ENCODE data around the gene CDT1. TPM values are rescaled to one million over a fixed set of nuclear protein-coding genes. Genes with fewer than 3 reads are reported as not detected.

The CDT1 gene
- polyA plus RNA-seq, 1 of the 3 experiments (the other 2 are of a cell fraction) = 6.1 TPM

DNA sequence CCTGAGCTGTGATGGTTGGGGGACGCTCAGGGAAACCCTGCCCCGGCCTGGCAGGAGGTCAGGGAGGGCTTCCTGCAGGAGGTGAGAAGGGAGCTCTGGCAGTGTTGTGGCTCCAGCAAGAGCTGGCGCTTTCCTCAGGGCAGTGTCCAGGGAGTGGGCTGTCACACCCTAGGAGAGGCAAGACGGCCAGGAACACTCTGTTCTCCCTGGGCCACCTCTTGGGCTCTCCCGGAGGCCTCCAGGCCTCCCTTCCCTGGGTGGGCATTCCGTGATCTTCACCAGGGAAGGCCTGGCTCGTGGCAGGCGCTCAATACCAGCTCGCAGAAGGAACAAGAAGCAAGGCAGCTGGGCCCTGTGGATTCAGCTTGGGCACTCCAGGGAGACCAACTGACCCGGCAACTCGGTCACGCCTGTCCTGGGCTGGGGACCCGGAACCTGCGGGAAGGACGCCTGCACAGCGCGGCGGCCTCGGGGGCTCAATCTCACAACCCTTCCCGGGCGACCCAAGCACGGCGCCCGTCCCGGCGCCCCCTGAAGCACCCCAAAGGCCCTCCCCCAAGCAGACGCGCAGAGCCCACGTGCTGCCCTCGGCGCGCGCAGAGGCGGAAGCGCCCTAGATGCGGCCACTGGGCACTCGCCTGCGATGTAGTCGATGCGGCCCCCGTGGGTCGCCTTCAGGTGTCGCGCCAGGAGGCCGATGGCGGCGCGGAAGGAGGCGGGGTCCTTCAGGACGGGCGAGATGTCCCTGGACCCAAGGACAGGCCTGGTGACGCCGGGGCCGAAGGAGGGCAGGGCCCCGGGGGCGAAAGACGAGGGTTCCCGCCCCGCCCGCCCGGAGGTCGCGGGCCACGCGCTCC, 7.6 kb downstream of the CDT1 start (continued):
- TF ChIP-seq SIN3A (IDR thresholded peaks at IDR 0.05; ENCODE audit: borderline replicate concordance, low read depth, low read length) = no peak
- TF ChIP-seq JUND (IDR thresholded peaks at IDR 0.05) = no peak
- no peak for TF ChIP-seq FOXM1 (IDR thresholded peaks at IDR 0.05; ENCODE audit: low read depth)
- TF ChIP-seq FOXJ3 (CRISPR knock-in tag; IDR thresholded peaks at IDR 0.05) = no peak
- TF ChIP-seq TEAD4 (IDR thresholded peaks at IDR 0.05; ENCODE audit: borderline replicate concordance, insufficient read depth) = no peak
- TF ChIP-seq, protein P1, sequence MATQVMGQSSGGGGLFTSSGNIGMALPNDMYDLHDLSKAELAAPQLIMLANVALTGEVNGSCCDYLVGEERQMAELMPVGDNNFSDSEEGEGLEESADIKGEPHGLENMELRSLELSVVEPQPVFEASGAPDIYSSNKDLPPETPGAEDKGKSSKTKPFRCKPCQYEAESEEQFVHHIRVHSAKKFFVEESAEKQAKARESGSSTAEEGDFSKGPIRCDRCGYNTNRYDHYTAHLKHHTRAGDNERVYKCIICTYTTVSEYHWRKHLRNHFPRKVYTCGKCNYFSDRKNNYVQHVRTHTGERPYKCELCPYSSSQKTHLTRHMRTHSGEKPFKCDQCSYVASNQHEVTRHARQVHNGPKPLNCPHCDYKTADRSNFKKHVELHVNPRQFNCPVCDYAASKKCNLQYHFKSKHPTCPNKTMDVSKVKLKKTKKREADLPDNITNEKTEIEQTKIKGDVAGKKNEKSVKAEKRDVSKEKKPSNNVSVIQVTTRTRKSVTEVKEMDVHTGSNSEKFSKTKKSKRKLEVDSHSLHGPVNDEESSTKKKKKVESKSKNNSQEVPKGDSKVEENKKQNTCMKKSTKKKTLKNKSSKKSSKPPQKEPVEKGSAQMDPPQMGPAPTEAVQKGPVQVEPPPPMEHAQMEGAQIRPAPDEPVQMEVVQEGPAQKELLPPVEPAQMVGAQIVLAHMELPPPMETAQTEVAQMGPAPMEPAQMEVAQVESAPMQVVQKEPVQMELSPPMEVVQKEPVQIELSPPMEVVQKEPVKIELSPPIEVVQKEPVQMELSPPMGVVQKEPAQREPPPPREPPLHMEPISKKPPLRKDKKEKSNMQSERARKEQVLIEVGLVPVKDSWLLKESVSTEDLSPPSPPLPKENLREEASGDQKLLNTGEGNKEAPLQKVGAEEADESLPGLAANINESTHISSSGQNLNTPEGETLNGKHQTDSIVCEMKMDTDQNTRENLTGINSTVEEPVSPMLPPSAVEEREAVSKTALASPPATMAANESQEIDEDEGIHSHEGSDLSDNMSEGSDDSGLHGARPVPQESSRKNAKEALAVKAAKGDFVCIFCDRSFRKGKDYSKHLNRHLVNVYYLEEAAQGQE (IDR thresholded peaks at IDR 0.05; ENCODE audit: low read depth, low read length) = no peak
- no peak for TF ChIP-seq RFX5 (IDR thresholded peaks at IDR 0.05; ENCODE audit: low read length)
- TF ChIP-seq, protein P2, sequence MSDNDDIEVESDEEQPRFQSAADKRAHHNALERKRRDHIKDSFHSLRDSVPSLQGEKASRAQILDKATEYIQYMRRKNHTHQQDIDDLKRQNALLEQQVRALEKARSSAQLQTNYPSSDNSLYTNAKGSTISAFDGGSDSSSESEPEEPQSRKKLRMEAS (IDR thresholded peaks at IDR 0.05; ENCODE audit: low read depth) = peak; percentile 94

DNA sequence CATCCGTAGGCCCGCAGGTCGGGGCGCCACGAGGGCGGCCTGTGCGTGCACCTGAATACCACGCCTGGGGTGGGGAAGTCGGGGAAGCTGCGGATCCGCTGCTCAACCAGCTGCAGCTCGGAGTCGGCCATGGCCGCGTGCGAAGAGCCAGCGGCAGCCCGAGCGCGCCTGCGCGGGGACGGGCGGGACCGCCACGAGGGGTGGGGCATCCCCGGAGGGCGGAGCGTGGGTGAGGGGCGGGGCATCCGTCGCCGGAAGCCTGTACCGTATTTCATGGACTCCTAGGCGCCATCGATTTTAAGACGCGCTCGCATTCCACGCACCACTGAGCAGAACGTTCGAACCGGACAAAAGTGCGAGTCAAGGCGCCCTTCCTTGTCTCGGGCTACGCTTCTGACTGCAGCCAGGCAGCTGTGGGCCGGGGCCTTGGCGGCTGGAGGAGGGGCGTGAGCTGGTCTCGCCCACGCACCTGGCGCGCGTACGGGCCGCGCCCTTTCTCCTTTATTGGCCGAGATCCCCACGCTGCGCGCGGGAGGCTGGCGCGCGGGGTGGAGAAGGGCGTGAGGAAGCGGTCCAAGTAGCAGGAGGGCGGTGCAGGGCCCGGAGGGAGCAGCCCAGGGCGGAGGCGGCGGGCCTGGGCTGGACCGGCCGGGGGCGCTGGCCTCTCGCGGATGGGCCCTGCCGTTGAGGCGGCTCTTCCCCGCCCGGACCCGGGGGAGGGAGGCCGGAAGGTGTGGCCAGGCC, 8.4 kb downstream of the CDT1 start, which contains the start of gene APRT:
Gene APRT, minus strand, starts transcription at position 160 of the 744 bp plus-strand sequence. Its CDS starts 29 bp downstream, at position 131.
- peaks cover 14% of the 10 kb centered on the region for H3K79me2 ChIP-seq (ENCODE audit: insufficient read depth)
- no peaks in the 10 kb centered on the region for H3K27me3 ChIP-seq (ENCODE audit: insufficient read depth)
- CTCF ChIA-PET = interaction anchor here (0.6 to 9.1 kb wide), 15 partner anchors 10 to 406 kb away, joined by 3 to 82 read pairs (median 3); partner anchors contain the start of genes CDH15, GALNS, TRAPPC2L and ZNF778
- peak within 1 kb of the TSS; percentile 78 for H3K9ac ChIP-seq
- POLR2A ChIA-PET = interaction anchor here (0.9 to 1.4 kb wide), 2 partner anchors 46 to 359 kb away, joined by 3 to 7 read pairs; partner anchors contain the start of gene TRAPPC2L
- H3K4me1 ChIP-seq (ENCODE audit: control insufficient read depth in 1 of 2, insufficient read depth in 2 of 2, low read depth in 1 of 2, low read length in 1 of 2) = peaks cover 10 to 29% of the 10 kb centered on the region in 2 experiments; a peak in 2 of 4 replicates
- H3K9me3 ChIP-seq = no peaks in the 10 kb centered on the region
- peak within 1 kb of the TSS; percentile 98 for H3K4me2 ChIP-seq
- H3K4me3 ChIP-seq (ENCODE audit: low read depth in 2 of 2, low read length in 1 of 2) = peak within 1 kb of the TSS; percentile 73 to 74
- WGBS (ENCODE audit: low lambda C conversion rate) = 0% methylated on average over 14 of the region's 84 CpGs
- peaks cover 0 to 23% of the 10 kb centered on the region in 2 experiments for H3K36me3 ChIP-seq (replicated peaks in 1 of 2; ENCODE audit: control insufficient read depth in 1 of 2, insufficient read depth in 2 of 2, low read length in 1 of 2)
- peak within 1 kb of the TSS; percentile 79 to 91 for H3K27ac ChIP-seq (ENCODE audit: low read depth in 2 of 2, low read length in 1 of 2)
- peaks cover 25% of the 10 kb centered on the region for H3F3A ChIP-seq (replicated peaks; ENCODE audit: insufficient read depth)
- peaks cover 22% of the 10 kb centered on the region for H4K20me1 ChIP-seq (ENCODE audit: insufficient read depth)
- H2AFZ ChIP-seq (ENCODE audit: low read depth) = peak within 1 kb of the TSS; percentile 89
- peak; percentile 99 for DNase-seq
- H3K9me2 ChIP-seq = no peaks in the 10 kb centered on the region
- TF ChIP-seq, protein P3, sequence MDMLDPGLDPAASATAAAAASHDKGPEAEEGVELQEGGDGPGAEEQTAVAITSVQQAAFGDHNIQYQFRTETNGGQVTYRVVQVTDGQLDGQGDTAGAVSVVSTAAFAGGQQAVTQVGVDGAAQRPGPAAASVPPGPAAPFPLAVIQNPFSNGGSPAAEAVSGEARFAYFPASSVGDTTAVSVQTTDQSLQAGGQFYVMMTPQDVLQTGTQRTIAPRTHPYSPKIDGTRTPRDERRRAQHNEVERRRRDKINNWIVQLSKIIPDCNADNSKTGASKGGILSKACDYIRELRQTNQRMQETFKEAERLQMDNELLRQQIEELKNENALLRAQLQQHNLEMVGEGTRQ (IDR thresholded peaks at IDR 0.05; ENCODE audit: borderline replicate concordance, low read depth, low read length) = no peak
- TF ChIP-seq YY1 (IDR thresholded peaks at IDR 0.05; ENCODE audit: low read depth) = peak; percentile 86
- TF ChIP-seq GABPA (IDR thresholded peaks at IDR 0.05; ENCODE audit: low read depth) = no peak; the same call in 1 of the 2 replicates
- no peak for TF ChIP-seq RCOR1 (IDR thresholded peaks at IDR 0.05; ENCODE audit: low read length)
- TF ChIP-seq, protein P4, sequence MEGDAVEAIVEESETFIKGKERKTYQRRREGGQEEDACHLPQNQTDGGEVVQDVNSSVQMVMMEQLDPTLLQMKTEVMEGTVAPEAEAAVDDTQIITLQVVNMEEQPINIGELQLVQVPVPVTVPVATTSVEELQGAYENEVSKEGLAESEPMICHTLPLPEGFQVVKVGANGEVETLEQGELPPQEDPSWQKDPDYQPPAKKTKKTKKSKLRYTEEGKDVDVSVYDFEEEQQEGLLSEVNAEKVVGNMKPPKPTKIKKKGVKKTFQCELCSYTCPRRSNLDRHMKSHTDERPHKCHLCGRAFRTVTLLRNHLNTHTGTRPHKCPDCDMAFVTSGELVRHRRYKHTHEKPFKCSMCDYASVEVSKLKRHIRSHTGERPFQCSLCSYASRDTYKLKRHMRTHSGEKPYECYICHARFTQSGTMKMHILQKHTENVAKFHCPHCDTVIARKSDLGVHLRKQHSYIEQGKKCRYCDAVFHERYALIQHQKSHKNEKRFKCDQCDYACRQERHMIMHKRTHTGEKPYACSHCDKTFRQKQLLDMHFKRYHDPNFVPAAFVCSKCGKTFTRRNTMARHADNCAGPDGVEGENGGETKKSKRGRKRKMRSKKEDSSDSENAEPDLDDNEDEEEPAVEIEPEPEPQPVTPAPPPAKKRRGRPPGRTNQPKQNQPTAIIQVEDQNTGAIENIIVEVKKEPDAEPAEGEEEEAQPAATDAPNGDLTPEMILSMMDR (IDR thresholded peaks at IDR 0.05) = peak; percentile 36
- TF ChIP-seq RFX5 (IDR thresholded peaks at IDR 0.05; ENCODE audit: low read length) = no peak
- TF ChIP-seq RAD21 (IDR thresholded peaks at IDR 0.05; ENCODE audit: low read length) = peak; percentile 53
- peak; percentile 82 for TF ChIP-seq NRF1 (IDR thresholded peaks at IDR 0.05; ENCODE audit: low read depth, low read length)
- TF ChIP-seq, protein P5, sequence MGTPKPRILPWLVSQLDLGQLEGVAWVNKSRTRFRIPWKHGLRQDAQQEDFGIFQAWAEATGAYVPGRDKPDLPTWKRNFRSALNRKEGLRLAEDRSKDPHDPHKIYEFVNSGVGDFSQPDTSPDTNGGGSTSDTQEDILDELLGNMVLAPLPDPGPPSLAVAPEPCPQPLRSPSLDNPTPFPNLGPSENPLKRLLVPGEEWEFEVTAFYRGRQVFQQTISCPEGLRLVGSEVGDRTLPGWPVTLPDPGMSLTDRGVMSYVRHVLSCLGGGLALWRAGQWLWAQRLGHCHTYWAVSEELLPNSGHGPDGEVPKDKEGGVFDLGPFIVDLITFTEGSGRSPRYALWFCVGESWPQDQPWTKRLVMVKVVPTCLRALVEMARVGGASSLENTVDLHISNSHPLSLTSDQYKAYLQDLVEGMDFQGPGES (IDR thresholded peaks at IDR 0.05; ENCODE audit: low read depth, low read length) = no peak
- TF ChIP-seq NFIC (IDR thresholded peaks at IDR 0.05; ENCODE audit: borderline replicate concordance) = no peak
- TF ChIP-seq, protein P2 (IDR thresholded peaks at IDR 0.05; ENCODE audit: low read depth) = peak; percentile 57; the same call in 1 of the 2 replicates

All from SK-N-SH (cell line).